NB4 (cell line): ENCODE data around the gene IFIH1.

Source experiments
- TF ChIP-seq, protein P1 (sequence below): IDR thresholded peaks from one replicate; pipeline ENCODE4 v1.5.1; 2012; ENCODE audit warnings: low read depth, low read length
- TF ChIP-seq, protein P2 (sequence below): IDR thresholded peaks from 2 replicates; pipeline ENCODE4 v1.6.1; 2011; ENCODE audit warnings: low read depth, low read length

DNA sequence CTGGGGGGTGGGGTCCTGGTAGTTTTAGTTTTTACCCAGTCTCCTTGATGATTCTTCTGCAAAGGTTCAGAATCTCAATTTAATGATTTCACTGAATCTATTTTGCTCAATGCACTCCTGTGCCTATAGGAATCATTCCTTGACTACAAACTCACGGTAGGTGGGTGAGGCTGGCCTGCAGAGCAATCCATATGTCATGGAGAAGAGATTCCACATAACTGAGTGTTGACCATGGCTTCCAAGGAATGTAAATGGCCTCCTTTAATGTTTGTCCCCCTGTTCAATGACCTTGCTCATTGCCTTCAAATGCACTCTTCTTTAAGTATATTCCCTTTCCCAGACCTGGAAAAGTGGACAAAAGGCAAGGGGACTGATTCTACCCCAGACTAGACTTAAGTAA lies 87.7 kb downstream of the IFIH1 start:
- TF ChIP-seq, protein P1, sequence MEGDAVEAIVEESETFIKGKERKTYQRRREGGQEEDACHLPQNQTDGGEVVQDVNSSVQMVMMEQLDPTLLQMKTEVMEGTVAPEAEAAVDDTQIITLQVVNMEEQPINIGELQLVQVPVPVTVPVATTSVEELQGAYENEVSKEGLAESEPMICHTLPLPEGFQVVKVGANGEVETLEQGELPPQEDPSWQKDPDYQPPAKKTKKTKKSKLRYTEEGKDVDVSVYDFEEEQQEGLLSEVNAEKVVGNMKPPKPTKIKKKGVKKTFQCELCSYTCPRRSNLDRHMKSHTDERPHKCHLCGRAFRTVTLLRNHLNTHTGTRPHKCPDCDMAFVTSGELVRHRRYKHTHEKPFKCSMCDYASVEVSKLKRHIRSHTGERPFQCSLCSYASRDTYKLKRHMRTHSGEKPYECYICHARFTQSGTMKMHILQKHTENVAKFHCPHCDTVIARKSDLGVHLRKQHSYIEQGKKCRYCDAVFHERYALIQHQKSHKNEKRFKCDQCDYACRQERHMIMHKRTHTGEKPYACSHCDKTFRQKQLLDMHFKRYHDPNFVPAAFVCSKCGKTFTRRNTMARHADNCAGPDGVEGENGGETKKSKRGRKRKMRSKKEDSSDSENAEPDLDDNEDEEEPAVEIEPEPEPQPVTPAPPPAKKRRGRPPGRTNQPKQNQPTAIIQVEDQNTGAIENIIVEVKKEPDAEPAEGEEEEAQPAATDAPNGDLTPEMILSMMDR, result no peak
- TF ChIP-seq, protein P2, sequence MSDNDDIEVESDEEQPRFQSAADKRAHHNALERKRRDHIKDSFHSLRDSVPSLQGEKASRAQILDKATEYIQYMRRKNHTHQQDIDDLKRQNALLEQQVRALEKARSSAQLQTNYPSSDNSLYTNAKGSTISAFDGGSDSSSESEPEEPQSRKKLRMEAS, result no peak
